ENCODE data around the gene ATP8B3.

The ATP8B3 gene

GRCh38 chr19:1755467-1756171, 56.5 kb downstream of the ATP8B3 start:
- no peak for DNase-seq

DNA sequence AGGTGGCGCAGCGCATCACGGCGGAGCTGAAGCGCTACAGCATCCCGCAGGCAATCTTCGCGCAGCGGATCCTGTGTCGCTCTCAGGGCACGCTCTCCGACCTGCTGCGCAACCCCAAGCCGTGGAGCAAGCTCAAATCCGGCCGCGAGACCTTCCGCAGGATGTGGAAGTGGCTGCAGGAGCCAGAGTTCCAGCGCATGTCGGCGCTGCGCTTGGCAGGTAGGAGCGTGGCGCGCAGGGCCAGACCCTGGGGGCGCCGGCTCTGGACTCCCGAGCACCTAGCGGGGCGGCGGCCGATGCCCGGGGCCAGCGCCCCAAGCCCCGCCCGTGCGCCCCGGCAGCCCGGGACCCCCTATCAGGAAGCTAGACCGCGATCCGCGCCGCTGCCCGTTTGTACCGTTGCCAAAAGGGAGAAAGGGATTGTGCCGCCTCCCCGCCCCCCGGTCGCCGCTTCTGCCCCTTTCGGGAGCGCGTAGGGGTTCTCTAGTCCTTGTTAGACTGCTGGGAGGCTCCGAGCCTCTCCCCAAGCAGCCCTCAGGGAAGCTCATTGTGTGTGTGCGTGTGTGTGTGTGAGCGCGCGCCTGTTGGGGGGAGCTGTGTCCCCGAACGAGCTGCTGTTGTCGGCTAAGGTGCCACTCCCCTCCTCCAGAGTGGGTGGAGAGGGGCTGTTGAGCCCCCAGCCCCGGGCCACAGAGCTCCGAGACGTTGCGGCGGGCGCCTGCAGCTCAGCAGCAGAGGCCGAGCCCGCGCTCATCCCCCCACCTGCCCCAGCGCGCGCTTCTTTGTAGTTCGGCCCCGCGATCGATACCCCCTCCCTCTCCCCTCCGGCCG, 57.2 kb downstream of the ATP8B3 start:
- no peak for DNase-seq

- no peak for DNase-seq
Measured at GRCh38 chr19:1754018-1754635, 57.9 kb downstream of the ATP8B3 start.

GRCh38 chr19:1752757-1753728, 59.0 kb downstream of the ATP8B3 start, which contains the start of gene ONECUT3:
Gene ONECUT3, plus strand, starts transcription at chr19:1753506. Its CDS starts 157 bp downstream, at chr19:1753663.
- DNase-seq = no peak

DNA sequence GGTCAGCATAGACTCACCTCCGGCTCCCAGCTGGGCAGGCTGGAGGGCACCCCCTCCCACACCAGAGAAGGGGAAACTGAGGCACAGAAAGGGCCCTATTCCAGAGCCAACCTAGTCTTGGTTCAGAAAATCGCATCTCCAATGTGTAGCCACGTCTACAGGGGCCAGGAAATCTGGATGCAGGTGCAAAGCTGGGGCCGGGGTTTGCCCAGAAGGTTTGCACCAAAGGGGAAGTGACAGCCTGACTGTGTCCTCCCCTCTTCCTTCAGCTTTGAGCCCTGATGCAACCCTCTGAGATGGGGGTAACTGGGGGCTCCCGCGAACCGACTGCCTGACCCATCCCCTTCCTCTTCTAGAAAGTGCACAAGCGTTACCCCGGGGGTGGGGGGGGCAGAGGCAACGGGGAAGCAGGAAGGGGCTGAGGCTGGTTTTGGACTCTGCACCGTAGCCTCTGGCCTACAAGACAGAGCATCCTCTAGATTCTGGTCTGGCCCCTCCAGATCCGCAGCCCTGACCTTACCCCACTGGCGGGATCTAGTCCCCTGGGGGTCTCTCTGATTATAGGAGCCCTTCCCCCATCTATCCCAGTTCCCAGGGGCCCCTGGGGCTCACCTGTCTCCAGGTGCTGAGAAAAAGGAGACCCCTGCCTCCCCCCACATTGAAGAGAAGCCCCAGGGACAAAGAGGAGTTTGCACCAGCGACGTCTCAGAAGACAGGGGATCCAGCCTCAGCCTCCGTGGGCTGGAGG, 59.9 kb downstream of the ATP8B3 start:
- no peak for DNase-seq

GRCh38 chr19:1751367-1752008, 60.6 kb downstream of the ATP8B3 start:
- no peak for DNase-seq

- DNase-seq = no peak
Measured at GRCh38 chr19:1750343-1751021, 61.6 kb downstream of the ATP8B3 start.

DNA sequence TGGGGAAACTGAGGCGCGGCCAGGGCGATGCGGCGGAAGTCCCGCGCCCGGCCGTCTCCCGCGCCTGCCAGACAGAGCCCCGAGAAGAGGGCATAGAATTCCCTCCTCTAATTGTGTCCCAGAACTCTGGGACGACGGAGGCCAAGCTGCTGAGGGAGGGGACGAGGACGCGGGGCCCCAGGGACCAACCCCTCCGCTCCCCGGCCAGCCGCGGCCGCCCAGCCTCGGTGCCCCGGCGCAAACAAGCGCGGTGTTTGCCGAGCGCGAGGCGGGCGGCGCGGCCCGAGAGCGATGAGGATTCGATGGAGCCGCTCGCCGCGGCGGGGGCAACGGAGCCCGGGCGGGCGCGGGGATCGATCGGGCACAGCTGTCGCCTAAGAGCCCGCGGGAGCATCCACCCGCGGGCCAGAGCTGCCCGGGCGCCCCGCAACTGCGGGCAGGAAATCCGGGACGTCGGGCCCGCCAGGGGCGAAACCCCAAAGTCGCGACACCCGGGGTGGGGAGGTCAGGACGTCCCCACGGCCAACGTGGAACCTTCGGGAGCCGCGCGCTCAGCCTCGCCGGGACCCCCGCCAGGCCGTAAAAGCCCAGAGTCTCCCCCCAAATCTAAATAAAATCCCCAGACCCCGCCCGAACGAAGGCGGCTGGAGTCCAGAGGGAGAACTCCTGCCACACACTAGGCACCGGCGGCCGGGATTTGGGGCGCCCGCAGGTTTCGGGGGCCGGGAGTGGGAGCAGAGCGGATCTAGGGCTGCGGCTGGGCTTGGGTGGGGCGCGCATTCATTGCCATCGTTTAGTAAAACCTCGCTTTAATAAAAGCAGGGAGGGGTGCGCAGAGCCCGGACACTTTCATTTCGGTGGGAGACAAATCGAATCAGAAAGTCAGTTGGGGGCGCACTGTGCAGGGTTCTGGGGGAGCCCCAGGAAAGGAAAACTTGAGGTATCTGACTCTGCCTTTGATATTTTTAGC, 62.4 kb downstream of the ATP8B3 start:
- DNase-seq = no peak

GRCh38 chr19:1748873-1749341, 63.2 kb downstream of the ATP8B3 start:
- DNase-seq = no peak

DNA sequence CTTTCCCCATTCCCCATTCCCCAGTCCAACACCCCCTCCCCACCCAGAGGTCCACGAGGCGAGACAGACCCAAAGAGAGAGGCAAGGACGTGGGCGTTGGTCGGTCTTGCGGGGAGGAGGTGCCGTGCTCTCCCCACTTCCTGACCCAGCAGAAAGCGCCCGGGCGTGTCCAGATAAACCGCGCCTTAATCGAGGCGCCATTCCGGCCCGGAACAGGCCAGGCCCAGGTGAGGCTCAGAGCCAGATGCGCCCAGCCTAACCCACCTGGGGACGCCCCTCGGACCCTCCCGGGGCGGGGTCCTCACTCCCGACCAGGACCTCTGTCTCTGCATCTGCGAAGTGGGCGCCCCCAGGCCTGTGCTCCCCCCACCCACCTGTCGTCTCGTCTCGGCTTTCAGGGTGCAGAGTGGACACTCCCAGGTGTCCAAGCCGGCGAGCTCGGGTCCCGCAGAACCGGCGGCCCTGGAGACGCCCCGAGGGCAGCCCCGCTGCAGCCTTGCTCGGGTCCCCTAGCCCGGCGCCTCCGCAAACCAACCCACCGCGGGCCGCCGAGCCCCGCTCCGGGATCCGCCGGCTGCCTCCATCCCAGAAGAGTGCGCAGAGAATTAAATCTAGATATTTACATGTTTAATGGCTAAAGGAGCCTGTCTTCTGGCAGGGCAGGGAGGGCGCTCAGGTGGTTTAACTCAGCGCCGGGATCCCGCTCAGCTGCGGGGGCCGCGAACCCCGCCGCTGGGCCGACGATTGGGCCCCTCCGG, 63.8 kb downstream of the ATP8B3 start:
- no peak for DNase-seq

DNA sequence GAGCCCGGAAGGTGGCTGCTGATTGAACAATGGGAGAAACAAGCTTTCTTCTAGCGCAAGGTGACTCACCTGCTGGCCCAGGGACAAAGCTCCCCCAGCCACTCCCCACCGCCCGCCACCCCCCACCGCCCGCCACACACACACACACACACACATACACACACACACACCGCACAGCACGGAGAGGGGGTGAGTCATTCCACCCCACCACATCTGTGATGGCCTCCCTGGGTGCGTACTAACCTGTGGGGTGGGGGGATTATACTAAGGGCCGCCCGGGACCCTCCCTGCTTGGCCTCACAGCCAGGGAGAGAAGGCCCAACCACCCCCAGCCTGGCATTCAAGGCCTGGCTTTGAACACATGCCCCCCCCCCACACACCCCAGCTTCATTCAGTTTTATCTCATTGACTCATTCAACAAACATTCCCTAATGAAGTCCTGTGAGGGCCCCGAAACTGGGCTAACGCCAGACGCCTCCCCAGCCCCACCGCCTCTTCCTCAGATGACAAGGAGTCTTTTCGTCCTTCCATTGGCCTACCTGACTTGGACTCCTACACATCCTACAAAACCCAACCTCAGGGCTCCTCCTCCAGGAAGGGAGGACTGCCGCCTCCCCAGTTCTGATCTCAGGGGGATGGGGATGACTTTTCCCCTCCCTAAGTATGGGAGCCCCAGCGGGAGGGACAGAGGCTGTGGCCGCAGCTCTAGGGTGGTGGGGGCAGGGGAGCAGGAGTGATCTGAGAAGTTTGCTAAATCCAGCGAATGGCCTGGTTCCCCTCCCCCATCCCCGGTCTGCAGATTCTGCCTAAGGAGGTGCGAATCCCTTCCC, 64.6 kb downstream of the ATP8B3 start:
- DNase-seq = no peak

- no peak for DNase-seq
Measured at GRCh38 chr19:1746401-1747284, 65.4 kb downstream of the ATP8B3 start.

DNA sequence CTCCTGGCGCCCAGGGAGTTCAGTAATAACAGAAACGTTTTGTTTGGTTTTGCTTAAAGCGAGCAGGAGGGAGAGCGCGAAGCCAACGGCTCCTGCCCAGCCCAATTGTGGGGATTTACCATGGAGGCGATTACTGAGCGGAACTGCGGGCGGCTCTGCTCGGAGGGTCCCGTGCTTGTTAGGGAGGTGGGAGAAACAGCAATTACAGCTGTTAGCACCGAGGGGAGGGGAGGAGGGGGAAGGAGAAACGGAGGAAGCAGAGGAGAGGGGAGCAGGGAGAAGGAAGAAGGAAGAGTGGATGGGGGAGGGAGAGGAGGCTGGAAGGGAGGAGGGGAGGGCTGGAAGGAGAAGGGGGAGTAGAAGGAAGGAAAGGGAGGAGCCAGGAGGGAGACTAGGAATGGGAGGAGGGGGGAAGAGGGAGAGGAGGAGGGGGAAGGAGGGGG, 66.5 kb downstream of the ATP8B3 start:
- no peak for DNase-seq

DNA sequence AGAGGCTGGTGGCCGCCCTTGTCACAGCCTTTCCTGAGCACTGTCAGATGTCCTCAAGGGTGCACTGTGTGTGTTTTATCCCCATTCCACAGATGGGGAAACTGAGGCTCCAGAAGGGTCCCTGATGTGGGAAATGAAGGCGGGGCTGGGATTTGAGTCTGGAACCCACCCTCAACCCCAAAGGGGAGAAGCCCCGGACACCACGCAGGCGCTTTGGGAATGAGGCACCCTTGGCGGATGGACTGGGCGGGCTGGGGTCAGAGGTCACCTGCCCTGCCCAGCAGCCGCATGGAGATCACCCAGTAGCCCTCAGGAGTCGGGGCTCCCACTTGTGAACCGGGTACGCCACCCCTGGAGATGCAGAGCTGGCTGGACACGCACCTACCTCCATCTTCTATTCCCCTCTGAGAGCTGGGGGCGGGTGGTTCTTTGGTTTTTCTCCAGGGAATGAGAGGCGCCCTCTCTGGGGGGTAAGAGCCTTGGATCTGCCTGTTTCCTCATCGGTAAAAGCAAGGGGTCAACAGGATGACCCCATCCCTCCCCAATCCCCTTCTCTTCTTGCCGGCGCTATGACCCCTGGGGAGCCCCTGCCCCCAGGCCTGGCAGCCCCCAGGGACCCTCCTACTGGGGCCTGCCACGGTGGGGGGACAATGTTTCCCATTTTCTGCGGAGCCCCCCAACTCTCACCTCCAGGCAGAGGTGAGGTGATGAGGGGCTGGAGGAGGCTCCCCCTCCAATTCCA, 67.1 kb downstream of the ATP8B3 start:
- DNase-seq = no peak

GRCh38 chr19:1744133-1744665, 67.9 kb downstream of the ATP8B3 start:
- DNase-seq = no peak
